IMR-90 (cell line): ENCODE measurements around the gene RYR3. TPM values are rescaled to one million over a fixed set of nuclear protein-coding genes. Genes with fewer than 3 reads are reported as not detected.

Source experiments
- ATAC-seq: fragments of 200-7000 bp; cut with Tn5 transposase; 2 replicates; pipeline ENCODE4 v1.9.1; 2020; ENCODE audit warnings: low read depth, mild to moderate bottlenecking, moderate library complexity
- BruUV-seq: library from RNA; stranded (reverse); fragments of 400-500 nt; replicated peaks from 2 replicates; lab custom pipeline; 2021; lab: Mats Ljungman, UMichigan
- CTCF ChIA-PET: fragments of 300-600 bp; formaldehyde crosslinking; extraction: SDS; loops from one replicate; lab custom pipeline; 2021; ENCODE audit warnings: antibody characterized with exemption; lab: Yijun Ruan, JAX
- POLR2A ChIA-PET: fragments of 300-600 bp; sonication (Branson Sonifier 250); formaldehyde crosslinking; loops from one replicate; lab custom pipeline; 2022; ENCODE audit warnings: antibody characterized with exemption; ENCODE audit not compliant: unreplicated experiment; lab: Charles Lee
- DNase-seq: peaks from one replicate; pipeline ENCODE4 v3.0.0; 2013
- H2AFZ ChIP-seq: replicated peaks from 2 replicates; pipeline ENCODE3; 2013; ENCODE audit warnings: low read length, mild to moderate bottlenecking; ENCODE audit not compliant: poor library complexity
- H2AK5ac ChIP-seq: 2 replicates; pipeline ENCODE4 v1.6.1; 2013; ENCODE audit warnings: low read depth, low read length, inconsistent platforms
- H2AK9ac ChIP-seq: replicated peaks from 2 replicates; pipeline ENCODE3; 2013; ENCODE audit warnings: mild to moderate bottlenecking, low read depth, low read length, moderate library complexity; ENCODE audit not compliant: poor library complexity
- H2BK120ac ChIP-seq: 2 replicates; pipeline ENCODE4 v1.6.1; 2013; ENCODE audit warnings: low read depth, low read length, inconsistent platforms
- H2BK15ac ChIP-seq: 3 replicates; pipeline ENCODE4 v1.6.1; 2013; ENCODE audit warnings: low read depth, low read length, inconsistent platforms
- H2BK20ac ChIP-seq: 2 replicates; pipeline ENCODE4 v1.6.1; 2013; ENCODE audit warnings: low read depth, mild to moderate bottlenecking, inconsistent platforms, low read length, moderate library complexity
- H2BK5ac ChIP-seq: 2 replicates; pipeline ENCODE4 v1.6.1; 2013; ENCODE audit warnings: mild to moderate bottlenecking, low read depth, low read length, inconsistent platforms; ENCODE audit not compliant: poor library complexity, severe bottlenecking
- H3K14ac ChIP-seq: replicated peaks from 2 replicates; pipeline ENCODE4 v1.6.1; 2013; ENCODE audit warnings: low read depth, low read length, inconsistent platforms
- H3K18ac ChIP-seq: 2 replicates; pipeline ENCODE4 v1.6.1; 2013; ENCODE audit warnings: low read depth, low read length, control low read depth
- H3K23ac ChIP-seq: 2 replicates; pipeline ENCODE4 v1.6.1; 2013; ENCODE audit warnings: low read depth, low read length, inconsistent platforms
- H3K27ac ChIP-seq: 2 replicates; pipeline ENCODE4 v1.5.1; 2013; ENCODE audit warnings: mild to moderate bottlenecking, control low read depth, low read length; ENCODE audit not compliant: insufficient read depth
- H3K27me3 ChIP-seq: 2 replicates; pipeline ENCODE4 v1.6.1; 2013; ENCODE audit warnings: low read length; ENCODE audit not compliant: control insufficient read depth, insufficient read depth
- H3K36me3 ChIP-seq: 2 replicates; pipeline ENCODE4 v1.6.1; 2013; ENCODE audit warnings: low read length, mixed read lengths; ENCODE audit not compliant: control insufficient read depth, insufficient read depth
- H3K4ac ChIP-seq: 2 replicates; pipeline ENCODE4 v1.6.1; 2013; ENCODE audit warnings: low read depth, low read length, inconsistent platforms
- H3K4me1 ChIP-seq: 2 replicates; pipeline ENCODE4 v1.6.1; 2013; ENCODE audit warnings: low read length, mixed read lengths; ENCODE audit not compliant: control insufficient read depth, insufficient read depth
- H3K4me2 ChIP-seq: 2 replicates; pipeline ENCODE4 v1.6.1; 2013; ENCODE audit warnings: low read depth, mild to moderate bottlenecking, control low read depth, low read length, moderate library complexity
- H3K4me3 ChIP-seq: 2 replicates; pipeline ENCODE4 v1.5.1; 2013; ENCODE audit warnings: low read depth, mild to moderate bottlenecking, control low read depth, low read length, moderate library complexity; ENCODE audit not compliant: insufficient read depth
- H3K56ac ChIP-seq: 2 replicates; pipeline ENCODE4 v1.6.1; 2013; ENCODE audit warnings: low read length, inconsistent platforms; ENCODE audit not compliant: insufficient read depth; ENCODE audit errors: extremely low read depth
- H3K79me1 ChIP-seq, 2 experiments: 2 replicates each; pipeline ENCODE4 v1.6.1; 2013; ENCODE audit warnings: low read length in 2 of 2, inconsistent platforms in 1 of 2, low read depth in 1 of 2
- H3K9ac ChIP-seq: 2 replicates; pipeline ENCODE4 v1.6.1; 2013; ENCODE audit warnings: low read depth, low read length, control low read depth
- H3K9me1 ChIP-seq: 2 replicates; pipeline ENCODE4 v1.6.1; 2013; ENCODE audit warnings: low read length, inconsistent platforms; ENCODE audit not compliant: insufficient read depth
- H3K9me3 ChIP-seq: 2 replicates; pipeline ENCODE4 v1.6.1; 2013; ENCODE audit warnings: low read length; ENCODE audit not compliant: control insufficient read depth, insufficient read depth
- H4K20me1 ChIP-seq: 2 replicates; pipeline ENCODE4 v1.6.1; 2013; ENCODE audit warnings: low read length, inconsistent platforms; ENCODE audit not compliant: insufficient read depth
- H4K5ac ChIP-seq: 2 replicates; pipeline ENCODE4 v1.6.1; 2013; ENCODE audit warnings: mild to moderate bottlenecking, low read depth, low read length, control low read depth
- H4K8ac ChIP-seq, 2 experiments: 2 replicates each; pipeline ENCODE4 v1.6.1; 2013; ENCODE audit warnings: low read depth in 2 of 2, low read length in 2 of 2, control low read depth in 1 of 2, inconsistent platforms in 1 of 2
- H4K91ac ChIP-seq: 2 replicates; pipeline ENCODE4 v1.6.1; 2013; ENCODE audit warnings: low read depth, low read length, inconsistent platforms; ENCODE audit not compliant: insufficient read depth
- BHLHE40 ChIP-seq: fragments of 150-350 bp; IDR thresholded peaks from 2 replicates; pipeline ENCODE4 v1.6.1; 2016; ENCODE audit warnings: mild to moderate bottlenecking, low read depth, low read length
- CEBPB ChIP-seq: IDR thresholded peaks from 2 replicates; pipeline ENCODE4 v1.6.1; 2012; ENCODE audit warnings: low read depth, low read length, improper control_type of control experiment
- CHD1 ChIP-seq: IDR thresholded peaks from 2 replicates; pipeline ENCODE4 v1.6.1; 2012; ENCODE audit warnings: low read depth, low read length, improper control_type of control experiment
- FOS ChIP-seq: fragments of 150-350 bp; IDR thresholded peaks from 2 replicates; pipeline ENCODE4 v1.6.1; 2016; ENCODE audit warnings: low read depth, low read length
- MAFK ChIP-seq: IDR thresholded peaks from 2 replicates; pipeline ENCODE4 v1.6.1; 2012; ENCODE audit warnings: low read depth, low read length, improper control_type of control experiment
- MAZ ChIP-seq: IDR thresholded peaks from 2 replicates; pipeline ENCODE4 v1.6.1; 2012; ENCODE audit warnings: low read depth, mild to moderate bottlenecking, low read length, improper control_type of control experiment, moderate library complexity, borderline replicate concordance
- MXI1 ChIP-seq: IDR thresholded peaks from 2 replicates; pipeline ENCODE4 v1.6.1; 2012; ENCODE audit warnings: low read depth, mild to moderate bottlenecking, low read length, moderate library complexity, borderline replicate concordance
- RAD21 ChIP-seq: IDR thresholded peaks from 2 replicates; pipeline ENCODE4 v1.6.1; 2012; ENCODE audit warnings: low read length, improper control_type of control experiment
- RFX5 ChIP-seq: IDR thresholded peaks from 2 replicates; pipeline ENCODE4 v1.8.0; 2012; ENCODE audit warnings: low read depth, mild to moderate bottlenecking, low read length, moderate library complexity
- SMC3 ChIP-seq: fragments of 150-350 bp; IDR thresholded peaks from 2 replicates; pipeline ENCODE4 v1.6.1; 2016; ENCODE audit warnings: low read depth, mild to moderate bottlenecking, antibody characterized with exemption, low read length, moderate library complexity
- WGBS, 2 experiments: methylation state at CpG; one replicate each; pipeline versions ENCODE4 v1.1.5 to v1.1.7; 2013; ENCODE audit warnings: missing lambda C conversion rate in 2 of 2; ENCODE audit not compliant: insufficient read length in 1 of 2; ENCODE audit errors: extremely low coverage in 2 of 2; 5-methylcytosine and 5-hydroxymethylcytosine counted together
- dilution Hi-C: fragments of 300-500 bp; cut with HindIII; formaldehyde crosslinking; loops from one replicate; pipeline ENCODE4 v1.14.3; 2018; ENCODE audit warnings: low sequenced_read_pairs; ENCODE audit not compliant: unreplicated experiment
- in situ Hi-C: fragments of 300-500 bp; cut with MboI; formaldehyde crosslinking; loops from 3 replicates; pipeline ENCODE4 v1.14.3; 2019; ENCODE audit warnings: low sequenced_read_pairs, inconsistent platforms, mixed read lengths
- intact Hi-C: fragments of 100-400 bp; cut with micrococcal nuclease; formaldehyde crosslinking; loops from 2 replicates; pipeline ENCODE4 v1.10.0; 2022
- polyA plus RNA-seq, 3 experiments: library from polyadenylated mRNA; depleted of rRNA; stranded (reverse); fragments of >200 nt; gene quantifications; 2 replicates each; pipeline ENCODE4 v1.2.3, GENCODE V29; 2012; ENCODE audit warnings: low replicate concordance in 1 of 3
- total RNA-seq: library from RNA; depleted of rRNA; stranded (reverse); fragments of >200 nt; gene quantifications from 2 replicates; pipeline ENCODE4 v1.2.3, GENCODE V29; 2012
- TF ChIP-seq, protein P1 (sequence below): fragments of 150-350 bp; IDR thresholded peaks from 2 replicates; pipeline ENCODE4 v1.6.1; 2016; ENCODE audit warnings: low read depth, mild to moderate bottlenecking, low read length, moderate library complexity, borderline replicate concordance
- TF ChIP-seq, protein P2 (sequence below): conservative IDR thresholded peaks from 2 replicates; pipeline ENCODE4 v1.5.1; 2012; ENCODE audit warnings: mild to moderate bottlenecking, low read depth, low read length, improper control_type of control experiment

The RYR3 gene
- total and polyA plus RNA-seq, 2 of the 4 experiments (the other 2 are of a cell fraction), result 0.18 TPM; not detected in 1

DNA sequence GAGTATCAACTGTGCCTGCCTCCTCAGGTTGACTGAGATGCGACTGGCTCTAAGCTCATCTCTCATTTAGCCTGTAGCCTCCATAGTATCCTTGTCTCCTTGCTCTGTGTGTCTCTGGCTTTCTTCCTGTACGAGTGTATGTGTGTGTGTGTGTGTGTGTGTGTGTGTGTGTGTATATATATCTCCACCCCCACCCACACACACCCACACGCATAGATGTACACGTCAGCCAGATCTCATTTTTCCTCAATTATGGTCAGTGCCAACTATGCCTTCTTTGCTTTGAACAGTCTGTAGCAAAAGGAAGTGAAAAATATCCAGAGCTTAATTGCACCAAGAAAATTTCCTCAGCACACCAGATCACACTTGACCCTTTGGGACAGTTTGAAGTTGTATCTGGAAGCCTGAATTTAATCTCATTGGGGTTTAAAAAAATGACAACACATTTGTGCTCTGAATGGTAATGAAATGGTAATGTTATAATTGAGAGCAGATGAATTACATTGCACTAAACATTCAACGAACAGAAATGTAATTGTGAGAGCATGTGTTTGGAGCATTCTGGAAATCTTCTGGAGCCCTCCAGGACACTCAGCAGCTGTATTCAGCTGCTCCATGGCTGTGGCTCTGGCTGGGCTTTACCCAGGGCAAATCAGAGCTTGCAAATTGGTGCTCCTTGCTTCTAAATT, 63.6 kb downstream of the RYR3 start:
- Histone ChIP-seq H2BK15ac (no peak overlapping the region), H2BK120ac (no peak overlapping the region), H3K9me3 (no peaks in the 10 kb centered on the region), H4K8ac (no peak overlapping the region), H3K27ac (no peak overlapping the region), H2AFZ (no peak overlapping the region), H3K56ac (no peak overlapping the region), H3K27me3 (no peaks in the 10 kb centered on the region), H2AK5ac (no peak overlapping the region), H3K4ac (no peak overlapping the region), H4K91ac (no peak overlapping the region), H2BK20ac (no peak overlapping the region), H4K5ac (no peak overlapping the region), H3K14ac (no peak overlapping the region), H3K23ac (no peak overlapping the region), H3K9me1 (no peaks in the 10 kb centered on the region), H2BK5ac (no peak overlapping the region), H3K9ac (no peak overlapping the region), H3K4me3 (no peak overlapping the region), H4K20me1 (no peaks in the 10 kb centered on the region), H2AK9ac (no peak overlapping the region), H3K4me2 (no peak overlapping the region), H3K36me3 (no peaks in the 10 kb centered on the region), H3K4me1 (no peaks in the 10 kb centered on the region), H3K18ac (no peak overlapping the region), H3K79me1 (no peaks in the 10 kb centered on the region)
- in situ Hi-C loops, result no loop called here
- DNase-seq (no peak), ATAC-seq (no peak)
- TF ChIP-seq RAD21 (no peak), RFX5 (no peak), CHD1 (no peak), CEBPB (no peak), MXI1 (no peak), FOS (no peak), MAFK (no peak), BHLHE40 (no peak), SMC3 (no peak), MAZ (no peak)
- TF ChIP-seq, protein P1, sequence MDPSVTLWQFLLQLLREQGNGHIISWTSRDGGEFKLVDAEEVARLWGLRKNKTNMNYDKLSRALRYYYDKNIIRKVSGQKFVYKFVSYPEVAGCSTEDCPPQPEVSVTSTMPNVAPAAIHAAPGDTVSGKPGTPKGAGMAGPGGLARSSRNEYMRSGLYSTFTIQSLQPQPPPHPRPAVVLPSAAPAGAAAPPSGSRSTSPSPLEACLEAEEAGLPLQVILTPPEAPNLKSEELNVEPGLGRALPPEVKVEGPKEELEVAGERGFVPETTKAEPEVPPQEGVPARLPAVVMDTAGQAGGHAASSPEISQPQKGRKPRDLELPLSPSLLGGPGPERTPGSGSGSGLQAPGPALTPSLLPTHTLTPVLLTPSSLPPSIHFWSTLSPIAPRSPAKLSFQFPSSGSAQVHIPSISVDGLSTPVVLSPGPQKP, result no peak
- TF ChIP-seq, protein P2, sequence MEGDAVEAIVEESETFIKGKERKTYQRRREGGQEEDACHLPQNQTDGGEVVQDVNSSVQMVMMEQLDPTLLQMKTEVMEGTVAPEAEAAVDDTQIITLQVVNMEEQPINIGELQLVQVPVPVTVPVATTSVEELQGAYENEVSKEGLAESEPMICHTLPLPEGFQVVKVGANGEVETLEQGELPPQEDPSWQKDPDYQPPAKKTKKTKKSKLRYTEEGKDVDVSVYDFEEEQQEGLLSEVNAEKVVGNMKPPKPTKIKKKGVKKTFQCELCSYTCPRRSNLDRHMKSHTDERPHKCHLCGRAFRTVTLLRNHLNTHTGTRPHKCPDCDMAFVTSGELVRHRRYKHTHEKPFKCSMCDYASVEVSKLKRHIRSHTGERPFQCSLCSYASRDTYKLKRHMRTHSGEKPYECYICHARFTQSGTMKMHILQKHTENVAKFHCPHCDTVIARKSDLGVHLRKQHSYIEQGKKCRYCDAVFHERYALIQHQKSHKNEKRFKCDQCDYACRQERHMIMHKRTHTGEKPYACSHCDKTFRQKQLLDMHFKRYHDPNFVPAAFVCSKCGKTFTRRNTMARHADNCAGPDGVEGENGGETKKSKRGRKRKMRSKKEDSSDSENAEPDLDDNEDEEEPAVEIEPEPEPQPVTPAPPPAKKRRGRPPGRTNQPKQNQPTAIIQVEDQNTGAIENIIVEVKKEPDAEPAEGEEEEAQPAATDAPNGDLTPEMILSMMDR, result no peak
- no TSS peak for BruUV-seq
- dilution Hi-C loops, result no loop called here
- intact Hi-C loops, result no loop called here
- ChIA-PET POLR2A (no interaction called here), CTCF (no interaction called here)
- WGBS, 2 experiments, result no CpG with 5 or more reads among the region's 5 CpGs
